Stomach (tissue), 9 donors: ENCODE measurements around the gene SH3TC1. TPM values are rescaled to one million over a fixed set of nuclear protein-coding genes. Genes with fewer than 3 reads are reported as not detected.
A peak's percentile ranks its signal among the peaks of the same experiment; 100 is the strongest.

Experiments used
- DNase-seq, 2 donors: peaks; one replicate each; pipeline versions ENCODE4 v3.0.0 to v3.0.0-alpha.2; 2013 to 2019
- H3K27ac ChIP-seq, 5 donors: fragments of 200-600 bp in 4 of 5; sonication (generic) in 4 of 5; one replicate each; pipeline ENCODE4 v1.5.1; 2013 to 2019; ENCODE audit warnings: mild to moderate bottlenecking in 1 of 5, moderate library complexity in 1 of 5
- H3K27me3 ChIP-seq, 3 donors: fragments of 200-600 bp; sonication (generic); one replicate each; pipeline ENCODE4 v1.5.1; 2017 to 2019; ENCODE audit warnings: mixed run types in 1 of 3
- H3K36me3 ChIP-seq, 4 donors: fragments of 200-600 bp; sonication (generic); 1 replicate in 3 of 4; 2 replicates in 1 of 4; pipeline ENCODE4 v1.5.1; 2016 to 2019
- H3K4me1 ChIP-seq, 4 donors: fragments of 200-600 bp; sonication (generic); one replicate each; pipeline ENCODE4 v1.5.1; 2016 to 2019
- H3K4me3 ChIP-seq, 4 donors: fragments of 200-600 bp; sonication (generic) in 3 of 4; one replicate each; pipeline ENCODE4 v1.5.1; 2016 to 2019; ENCODE audit warnings: mild to moderate bottlenecking in 1 of 4
- H3K9me3 ChIP-seq, 4 donors: fragments of 200-600 bp; sonication (generic); one replicate each; pipeline ENCODE4 v1.5.1; 2016 to 2019
- CTCF ChIP-seq, 7 experiments: fragments of 450-650 bp in 4 of 7; fragments of 200-600 bp in 3 of 7; sonication (generic) in 3 of 7; IDR thresholded peaks; one replicate each; pipeline ENCODE4 v1.5.1; 2016 to 2019; ENCODE audit warnings: antibody characterized with exemption in 7 of 7, control low read depth in 2 of 7, mild to moderate bottlenecking in 1 of 7
- EP300 ChIP-seq: sonication (generic); formaldehyde crosslinking; IDR thresholded peaks from one replicate; pipeline ENCODE4 v1.6.1; 2017; ENCODE audit warnings: antibody characterized with exemption
- POLR2A ChIP-seq, 4 donors: fragments of 450-650 bp; IDR thresholded peaks; one replicate each; pipeline ENCODE4 v1.6.1; 2016; ENCODE audit warnings: antibody characterized with exemption in 4 of 4, control low read depth in 2 of 4, mild to moderate bottlenecking in 1 of 4, moderate library complexity in 1 of 4
- POLR2AphosphoS5 ChIP-seq, 3 donors: sonication (generic); formaldehyde crosslinking; IDR thresholded peaks; one replicate each; pipeline ENCODE4 v1.6.1; 2016; ENCODE audit warnings: antibody characterized with exemption in 3 of 3
- WGBS, 5 donors: extraction: QIAGEN DNeasy Blood & Tissue Kit in 3 of 5; methylation state at CpG; one replicate each; pipeline versions ENCODE4 v1.1.5 to v1.1.7; 2013 to 2018; 5-methylcytosine and 5-hydroxymethylcytosine counted together
- intact Hi-C: fragments of 100-400 bp; cut with DNase I; formaldehyde crosslinking; loops from one replicate; pipeline ENCODE4 v1.15.1; 2023; ENCODE audit warnings: low total_unique reads
- polyA plus RNA-seq, 3 donors: library from polyadenylated mRNA; stranded (reverse); fragments of 200-250 nt; gene quantifications; one replicate each; pipeline ENCODE4 v1.2.3, GENCODE V29; 2013
- total RNA-seq, 5 donors: library from RNA; depleted of rRNA; stranded (reverse); fragments of >200 nt; gene quantifications; one replicate each; pipeline versions ENCODE4 v1.1.0 to v1.2.3, GENCODE V29; 2014 to 2016
- donor health status: healthy with polysubstance abuse.
- donor health status: Bipolar disorder and iron deficiency.
- donor health status: healthy.

Gene SH3TC1
- total and polyA plus RNA-seq, 8 donors: 12.0 to 96.2 (median 27.9) TPM

- intact Hi-C loops: no loop called here
- Histone ChIP-seq H3K9me3 (no peaks in the 10 kb centered on the region), H3K27ac (peak overlapping the region in 1 of 5 donors; percentile 85), H3K36me3 (no peaks in the 10 kb centered on the region), H3K4me1 (peaks cover 22 to 51% (median 41%) of the 10 kb centered on the region in 4 donors), H3K4me3 (no peak overlapping the region), H3K27me3 (no peaks in the 10 kb centered on the region)
- no peak for TF ChIP-seq POLR2AphosphoS5 (IDR thresholded peaks at IDR 0.05)
- TF ChIP-seq CTCF (IDR thresholded peaks at IDR 0.05): no peak
- TF ChIP-seq EP300: no peak
- TF ChIP-seq POLR2A (IDR thresholded peaks at IDR 0.05): no peak
- 82 to 94% (median 90%) methylated on average over 14 to 25 of the region's 25 CpGs for WGBS, 5 donors
- DNase-seq: no peak
Observed at GRCh38 chr4:8280158-8280875, 81.2 kb downstream of the SH3TC1 start.

GRCh38 chr4:8280876-8281440, 81.9 kb downstream of the SH3TC1 start:
- no peak for TF ChIP-seq POLR2AphosphoS5 (IDR thresholded peaks at IDR 0.05)
- no peak for TF ChIP-seq POLR2A (IDR thresholded peaks at IDR 0.05)
- no peak for TF ChIP-seq EP300
- no peak for TF ChIP-seq CTCF (IDR thresholded peaks at IDR 0.05)
- intact Hi-C loops: no loop called here
- no peak for DNase-seq
- Histone ChIP-seq H3K4me1 (peaks cover 20 to 45% (median 35%) of the 10 kb centered on the region in 4 donors), H3K27me3 (no peaks in the 10 kb centered on the region), H3K27ac (peak overlapping the region in 2 of 5 donors; percentile 22 to 85), H3K9me3 (no peaks in the 10 kb centered on the region), H3K4me3 (no peak overlapping the region), H3K36me3 (no peaks in the 10 kb centered on the region)
- WGBS, 5 donors: 87 to 95% (median 93%) methylated on average over 12 to 15 of the region's 15 CpGs

- peak overlapping the region in 2 of 5 donors; percentile 22 to 85 for H3K27ac ChIP-seq
- WGBS, 5 donors: 59 to 75% (median 69%) methylated on average over 15 to 19 of the region's 19 CpGs
Observed at GRCh38 chr4:8281519-8282133, 82.5 kb downstream of the SH3TC1 start.

More at GRCh38 chr4:8281519-8282133, 82.5 kb downstream of the SH3TC1 start:
- peak in 1 of 2 donors; percentile 79 for DNase-seq
- Histone ChIP-seq H3K4me1 (peaks cover 14 to 38% (median 29%) of the 10 kb centered on the region in 4 donors), H3K4me3 (no peak overlapping the region), H3K9me3 (no peaks in the 10 kb centered on the region), H3K36me3 (no peaks in the 10 kb centered on the region), H3K27me3 (no peaks in the 10 kb centered on the region)
- intact Hi-C loops: no loop called here
- peak in 1 of 3 donors; percentile 61 for TF ChIP-seq POLR2AphosphoS5 (IDR thresholded peaks at IDR 0.05)
- no peak for TF ChIP-seq CTCF (IDR thresholded peaks at IDR 0.05)
